Measurements from ENCODE around the gene SCAF1. TPM values are rescaled to one million over a fixed set of nuclear protein-coding genes. Genes with fewer than 3 reads are reported as not detected.

The SCAF1 gene
- total RNA-seq, 1 donor from 2014 or later, result 89.9 TPM

DNA sequence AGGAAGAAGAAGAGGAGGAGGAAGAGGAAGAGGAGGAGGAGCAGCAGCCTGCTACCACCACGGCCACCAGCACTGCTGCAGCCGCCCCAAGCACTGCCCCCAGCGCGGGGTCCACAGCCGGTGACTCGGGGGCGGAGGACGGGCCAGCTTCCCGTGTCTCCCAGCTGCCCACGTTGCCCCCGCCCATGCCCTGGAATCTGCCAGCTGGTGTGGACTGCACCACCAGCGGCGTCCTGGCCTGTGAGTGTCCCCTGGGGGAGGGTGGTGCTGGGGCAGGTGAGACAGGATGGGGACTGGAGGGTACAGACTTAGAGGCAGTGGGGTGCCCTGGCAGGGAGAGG is 11.4 kb downstream of the SCAF1 start:
- DNase-seq (ENCODE audit: low spot score in 2 of 2, unreplicated experiment in 2 of 2), result no peak

GRCh38 chr19:49654581-49654980 is 12.6 kb downstream of the SCAF1 start:
- Mint-ChIP-seq H3K9me3 (no peaks in the 10 kb centered on the region), H3K27ac (no peak overlapping the region), H3K27me3 (ENCODE audit: low read depth) (no peaks in the 10 kb centered on the region), H3K36me3 (peaks cover 29% of the 10 kb centered on the region), H3K4me1 (no peaks in the 10 kb centered on the region), H3K4me3 (no peak overlapping the region)
- TF ChIP-seq, protein P1, sequence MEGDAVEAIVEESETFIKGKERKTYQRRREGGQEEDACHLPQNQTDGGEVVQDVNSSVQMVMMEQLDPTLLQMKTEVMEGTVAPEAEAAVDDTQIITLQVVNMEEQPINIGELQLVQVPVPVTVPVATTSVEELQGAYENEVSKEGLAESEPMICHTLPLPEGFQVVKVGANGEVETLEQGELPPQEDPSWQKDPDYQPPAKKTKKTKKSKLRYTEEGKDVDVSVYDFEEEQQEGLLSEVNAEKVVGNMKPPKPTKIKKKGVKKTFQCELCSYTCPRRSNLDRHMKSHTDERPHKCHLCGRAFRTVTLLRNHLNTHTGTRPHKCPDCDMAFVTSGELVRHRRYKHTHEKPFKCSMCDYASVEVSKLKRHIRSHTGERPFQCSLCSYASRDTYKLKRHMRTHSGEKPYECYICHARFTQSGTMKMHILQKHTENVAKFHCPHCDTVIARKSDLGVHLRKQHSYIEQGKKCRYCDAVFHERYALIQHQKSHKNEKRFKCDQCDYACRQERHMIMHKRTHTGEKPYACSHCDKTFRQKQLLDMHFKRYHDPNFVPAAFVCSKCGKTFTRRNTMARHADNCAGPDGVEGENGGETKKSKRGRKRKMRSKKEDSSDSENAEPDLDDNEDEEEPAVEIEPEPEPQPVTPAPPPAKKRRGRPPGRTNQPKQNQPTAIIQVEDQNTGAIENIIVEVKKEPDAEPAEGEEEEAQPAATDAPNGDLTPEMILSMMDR (IDR thresholded peaks at IDR 0.05; ENCODE audit: unreplicated experiment), result no peak
- DNase-seq (ENCODE audit: low spot score in 2 of 2, unreplicated experiment in 2 of 2), result no peak

More for the DNA sequence above, 11.4 kb downstream of the SCAF1 start:
- Mint-ChIP-seq H3K27ac (no peak overlapping the region), H3K9me3 (no peaks in the 10 kb centered on the region), H3K4me1 (no peaks in the 10 kb centered on the region), H3K27me3 (ENCODE audit: low read depth) (no peaks in the 10 kb centered on the region), H3K4me3 (no peak overlapping the region), H3K36me3 (peaks cover 24% of the 10 kb centered on the region)
- TF ChIP-seq, protein P1 (IDR thresholded peaks at IDR 0.05; ENCODE audit: unreplicated experiment), result no peak

DNA sequence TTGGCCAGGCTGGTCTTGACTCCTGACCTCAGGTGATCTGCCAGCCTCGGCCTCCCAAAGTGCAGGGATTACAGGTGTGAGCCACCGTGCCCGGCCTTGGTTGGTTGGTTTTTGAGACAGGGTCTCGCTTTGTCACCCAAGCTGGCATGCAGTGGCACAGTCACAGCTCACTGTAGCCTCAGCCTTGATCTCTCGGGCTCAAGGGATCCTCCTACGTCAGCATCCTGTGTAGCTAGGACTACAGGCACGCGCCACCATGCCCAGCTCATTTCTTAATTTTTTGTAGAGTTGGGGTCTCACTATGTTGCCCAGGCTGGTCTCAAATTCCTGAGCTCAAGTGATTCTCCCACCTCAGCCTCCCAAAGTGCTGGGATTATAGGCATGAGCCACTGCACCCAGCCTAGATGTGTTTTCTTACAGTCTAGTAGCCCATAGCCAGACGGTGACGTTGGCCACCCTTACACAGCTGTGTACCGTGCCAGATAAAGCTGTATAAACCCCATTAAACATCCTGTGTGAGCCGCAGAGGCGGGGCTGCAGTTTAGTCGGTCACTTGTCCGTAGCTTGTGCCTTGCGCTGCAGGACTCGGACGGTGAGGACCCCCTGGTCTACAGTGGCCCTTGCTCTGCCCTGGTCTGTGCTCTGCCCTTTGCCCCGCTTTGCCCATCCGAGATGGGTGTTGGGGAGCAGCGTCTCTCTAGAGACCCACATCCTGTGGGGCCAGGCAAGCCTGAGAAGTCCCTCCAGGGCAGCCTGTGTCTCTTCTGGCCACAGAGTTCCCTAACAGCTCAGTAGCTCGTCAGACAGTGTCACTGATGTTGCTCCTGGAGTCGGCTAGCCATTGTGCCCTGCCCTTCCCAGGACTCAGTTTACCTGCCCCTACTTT is 13.8 kb downstream of the SCAF1 start:
- H3K4me1 Mint-ChIP-seq, result no peaks in the 10 kb centered on the region
- H3K9me3 Mint-ChIP-seq, result no peaks in the 10 kb centered on the region
- H3K36me3 Mint-ChIP-seq, result peaks cover 38% of the 10 kb centered on the region
- H3K4me3 Mint-ChIP-seq, result no peak overlapping the region
- no peaks in the 10 kb centered on the region for H3K27me3 Mint-ChIP-seq (ENCODE audit: low read depth)
- no peak overlapping the region for H3K27ac Mint-ChIP-seq
- no peak for DNase-seq (ENCODE audit: low spot score in 2 of 2, unreplicated experiment in 2 of 2)
- TF ChIP-seq, protein P1 (IDR thresholded peaks at IDR 0.05; ENCODE audit: unreplicated experiment), result no peak

DNA sequence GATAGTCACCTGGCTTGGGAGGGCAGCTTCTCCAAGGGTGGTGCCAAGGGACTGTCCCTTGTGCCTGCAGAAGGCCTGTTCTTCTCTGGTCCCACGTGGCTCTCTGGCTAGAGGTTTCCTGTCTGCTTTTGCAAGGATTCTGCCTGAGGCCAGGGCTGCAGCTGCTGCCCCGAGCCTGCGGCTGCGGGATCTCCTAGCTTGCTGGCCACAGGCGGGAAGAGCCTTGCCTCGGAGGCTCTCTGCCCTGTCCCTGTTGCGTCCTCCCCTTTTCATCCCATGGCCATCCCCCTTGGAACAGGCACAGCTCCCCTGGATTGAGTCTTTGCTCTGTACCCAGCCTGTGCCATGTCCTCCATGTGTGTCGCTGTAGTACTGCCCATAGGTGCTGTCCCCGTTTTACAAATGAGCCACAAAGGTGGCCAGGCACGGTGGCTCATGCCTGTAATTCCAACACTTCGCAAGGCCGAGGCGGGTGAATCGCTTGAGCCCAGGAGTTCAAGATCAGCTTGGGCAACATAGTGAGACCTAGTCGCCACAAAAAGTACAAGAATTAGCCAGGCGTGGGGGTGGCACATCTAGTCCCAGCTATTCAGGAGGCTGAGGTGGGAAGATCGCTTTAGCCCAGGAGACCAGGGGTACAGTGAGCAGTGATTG is 14.6 kb downstream of the SCAF1 start:
- H3K27ac Mint-ChIP-seq, result no peak overlapping the region
- H3K27me3 Mint-ChIP-seq (ENCODE audit: low read depth), result no peaks in the 10 kb centered on the region

DNA sequence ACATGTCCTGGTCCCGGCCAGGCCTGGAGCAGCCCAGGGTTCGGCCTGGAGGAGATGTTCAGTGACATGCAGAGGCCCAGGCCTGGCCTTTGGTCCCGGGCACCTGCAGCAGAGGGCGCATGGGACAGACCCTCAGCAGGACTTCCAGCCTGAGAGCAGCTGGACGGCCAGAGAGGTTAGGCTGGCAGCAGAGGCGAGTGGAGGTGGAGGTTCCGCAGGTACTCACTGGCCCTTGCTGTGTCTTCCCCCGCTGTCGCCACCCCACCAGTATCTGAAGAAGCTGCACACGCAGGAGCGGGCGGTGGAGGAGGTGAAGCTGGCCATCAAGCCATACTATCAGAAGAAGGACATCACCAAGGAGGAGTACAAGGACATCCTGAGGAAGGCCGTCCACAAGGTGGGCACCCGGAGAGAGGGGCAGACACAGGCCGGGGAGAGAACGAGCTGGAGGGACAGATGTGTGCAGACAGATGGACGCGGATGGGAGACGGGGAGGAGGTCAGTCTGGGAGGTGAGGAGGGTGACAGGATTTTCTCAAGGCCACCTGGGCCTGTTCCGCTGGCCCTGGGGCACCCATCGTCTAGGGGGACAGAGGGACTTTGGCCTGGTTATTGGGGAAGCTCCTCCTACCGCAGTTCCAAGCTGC is 15.6 kb downstream of the SCAF1 start:
- Mint-ChIP-seq H3K4me1 (peaks cover 1% of the 10 kb centered on the region), H3K4me3 (no peak overlapping the region), H3K27me3 (ENCODE audit: low read depth) (no peaks in the 10 kb centered on the region), H3K27ac (no peak overlapping the region), H3K36me3 (peaks cover 38% of the 10 kb centered on the region), H3K9me3 (no peaks in the 10 kb centered on the region)
- TF ChIP-seq, protein P1 (IDR thresholded peaks at IDR 0.05; ENCODE audit: unreplicated experiment), result no peak
- no peak for DNase-seq (ENCODE audit: low spot score in 2 of 2, unreplicated experiment in 2 of 2)

More for the DNA sequence above, 14.6 kb downstream of the SCAF1 start:
- DNase-seq (ENCODE audit: low spot score in 2 of 2, unreplicated experiment in 2 of 2), result no peak
- TF ChIP-seq, protein P1 (IDR thresholded peaks at IDR 0.05; ENCODE audit: unreplicated experiment), result no peak
- H3K36me3 Mint-ChIP-seq, result peaks cover 36% of the 10 kb centered on the region
- no peaks in the 10 kb centered on the region for H3K4me1 Mint-ChIP-seq
- no peaks in the 10 kb centered on the region for H3K9me3 Mint-ChIP-seq
- H3K4me3 Mint-ChIP-seq, result no peak overlapping the region
